HCEC 1CT (cell line): ENCODE results near the gene H2AZ1.

Experiments
- DNase-seq: peaks from one replicate; pipeline ENCODE4 v3.0.0-alpha.2; 2017

H2AZ1 gene

GRCh38 chr4:99945718-99946355, 4.2 kb downstream of the H2AZ1 start:
- no peak for DNase-seq

GRCh38 chr4:99943904-99944437, 6.1 kb downstream of the H2AZ1 start:
- no peak for DNase-seq

GRCh38 chr4:99938243-99938753, 11.8 kb downstream of the H2AZ1 start:
- DNase-seq = no peak

GRCh38 chr4:99934891-99935290, 15.2 kb downstream of the H2AZ1 start:
- DNase-seq = peak; percentile 9

GRCh38 chr4:99927566-99927965, 22.5 kb downstream of the H2AZ1 start:
- no peak for DNase-seq

GRCh38 chr4:99921174-99921573, 28.9 kb downstream of the H2AZ1 start:
- DNase-seq = no peak

- DNase-seq = no peak
Measured at GRCh38 chr4:99918656-99919055, 31.4 kb downstream of the H2AZ1 start.

- DNase-seq = no peak
Measured at GRCh38 chr4:99917575-99917974, 32.5 kb downstream of the H2AZ1 start.

- DNase-seq = no peak
Measured at GRCh38 chr4:99915449-99915848, 34.6 kb downstream of the H2AZ1 start.
